Activated CD4-positive, alpha-beta memory T cell treated with anti-CD3 and anti-CD28 coated beads for 36 hours (primary cell): ENCODE measurements around the gene ME3. TPM values are rescaled to one million over a fixed set of nuclear protein-coding genes. Genes with fewer than 3 reads are reported as not detected.

Experiments used
- CTCF ChIA-PET: fragments of 350-600 bp; sonication (Branson Sonifier 250); formaldehyde crosslinking; loops from one replicate; lab custom pipeline; 2021; ENCODE audit warnings: antibody characterized with exemption, inconsistent platforms; lab: Charles Lee
- POLR2A ChIA-PET: fragments of 350-600 bp; sonication (Branson Sonifier 250); formaldehyde crosslinking; loops from one replicate; lab custom pipeline; 2021; ENCODE audit warnings: antibody characterized with exemption; lab: Charles Lee
- DNase-seq: peaks from one replicate; pipeline ENCODE4 v3.0.0-alpha.2; 2020
- H3K27ac Mint-ChIP-seq: one replicate; pipeline ENCODE4 v1.8.0; 2021; ENCODE audit warnings: mixed read lengths
- H3K27me3 Mint-ChIP-seq: one replicate; pipeline ENCODE4 v1.8.0; 2021; ENCODE audit warnings: mixed read lengths
- H3K36me3 Mint-ChIP-seq: one replicate; pipeline ENCODE4 v1.8.0; 2021; ENCODE audit warnings: mixed read lengths
- H3K4me1 Mint-ChIP-seq: one replicate; pipeline ENCODE4 v1.8.0; 2021; ENCODE audit warnings: low read depth, mixed read lengths
- H3K4me3 Mint-ChIP-seq: one replicate; pipeline ENCODE4 v1.8.0; 2021; ENCODE audit warnings: mild to moderate bottlenecking, mixed read lengths
- H3K9me3 Mint-ChIP-seq: one replicate; pipeline ENCODE4 v1.8.0; 2021; ENCODE audit warnings: mixed read lengths
- intact Hi-C: fragments of 100-400 bp; cut with micrococcal nuclease; formaldehyde crosslinking; loops from one replicate; pipeline ENCODE4 v1.15.1; 2023
- total RNA-seq, 2 experiments: library from RNA; stranded (reverse); gene quantifications; one replicate each; pipeline ENCODE4 v1.2.3, GENCODE V29; 2021

Gene ME3
- total RNA-seq, 2 experiments from 2014 or later: 2.3 to 2.8 TPM

- POLR2A ChIA-PET: no interaction called here
- DNase-seq: no peak
- CTCF ChIA-PET: no interaction called here
- no peaks in the 10 kb centered on the region for H3K9me3 Mint-ChIP-seq
- H3K27me3 Mint-ChIP-seq: no peaks in the 10 kb centered on the region
- no peaks in the 10 kb centered on the region for H3K36me3 Mint-ChIP-seq
- intact Hi-C loops: loop anchor here (1.0 to 5.0 kb wide), 3 partner anchors 13 to 564 kb away; no protein-coding TSS in a partner anchor
- no peak overlapping the region for H3K27ac Mint-ChIP-seq
- H3K4me3 Mint-ChIP-seq: no peak overlapping the region
- no peaks in the 10 kb centered on the region for H3K4me1 Mint-ChIP-seq
Measured at GRCh38 chr11:86511086-86511551, 161.3 kb downstream of the ME3 start.

GRCh38 chr11:86510674-86511073, 161.7 kb downstream of the ME3 start:
- intact Hi-C loops: loop anchor here (1.0 to 5.0 kb wide), 3 partner anchors 14 to 563 kb away; no protein-coding TSS in a partner anchor
- Mint-ChIP-seq H3K9me3 (no peaks in the 10 kb centered on the region), H3K36me3 (no peaks in the 10 kb centered on the region), H3K4me1 (no peaks in the 10 kb centered on the region), H3K4me3 (no peak overlapping the region), H3K27ac (no peak overlapping the region), H3K27me3 (no peaks in the 10 kb centered on the region)
- CTCF ChIA-PET: no interaction called here
- POLR2A ChIA-PET: no interaction called here
- no peak for DNase-seq

- no peak overlapping the region for H3K4me3 Mint-ChIP-seq
- no peaks in the 10 kb centered on the region for H3K36me3 Mint-ChIP-seq
- H3K4me1 Mint-ChIP-seq: no peaks in the 10 kb centered on the region
- H3K9me3 Mint-ChIP-seq: no peaks in the 10 kb centered on the region
- H3K27ac Mint-ChIP-seq: no peak overlapping the region
- ChIA-PET CTCF (no interaction called here), POLR2A (no interaction called here)
- no peaks in the 10 kb centered on the region for H3K27me3 Mint-ChIP-seq
- DNase-seq: no peak
- intact Hi-C loops: loop anchor here (5.0 kb wide), 1 partner anchor 563 kb away; no protein-coding TSS in a partner anchor
Measured at GRCh38 chr11:86510097-86510496, 162.3 kb downstream of the ME3 start.

GRCh38 chr11:86509588-86509974, 162.8 kb downstream of the ME3 start:
- DNase-seq: no peak
- ChIA-PET CTCF (no interaction called here), POLR2A (no interaction called here)
- Mint-ChIP-seq H3K27ac (no peak overlapping the region), H3K9me3 (no peaks in the 10 kb centered on the region), H3K27me3 (no peaks in the 10 kb centered on the region), H3K4me1 (no peaks in the 10 kb centered on the region), H3K4me3 (no peak overlapping the region), H3K36me3 (no peaks in the 10 kb centered on the region)
- intact Hi-C loops: no loop called here

GRCh38 chr11:86508604-86509587, 163.5 kb downstream of the ME3 start:
- H3K27me3 Mint-ChIP-seq: no peaks in the 10 kb centered on the region
- peaks cover under 1% of the 10 kb centered on the region for H3K4me1 Mint-ChIP-seq
- no peak overlapping the region for H3K4me3 Mint-ChIP-seq
- no peak for DNase-seq
- no peaks in the 10 kb centered on the region for H3K36me3 Mint-ChIP-seq
- POLR2A ChIA-PET: no interaction called here
- no peak overlapping the region for H3K27ac Mint-ChIP-seq
- intact Hi-C loops: no loop called here
- CTCF ChIA-PET: no interaction called here
- H3K9me3 Mint-ChIP-seq: no peaks in the 10 kb centered on the region

- intact Hi-C loops: no loop called here
- no peak for DNase-seq
- ChIA-PET CTCF (no interaction called here), POLR2A (interaction anchor here (1.3 kb wide), 1 partner anchor 10 kb away, joined by 3 read pairs; no protein-coding TSS in a partner anchor)
- H3K9me3 Mint-ChIP-seq: no peaks in the 10 kb centered on the region
- no peak overlapping the region for H3K27ac Mint-ChIP-seq
- H3K4me3 Mint-ChIP-seq: no peak overlapping the region
- no peaks in the 10 kb centered on the region for H3K27me3 Mint-ChIP-seq
- H3K36me3 Mint-ChIP-seq: no peaks in the 10 kb centered on the region
- peaks cover 6% of the 10 kb centered on the region for H3K4me1 Mint-ChIP-seq
Measured at GRCh38 chr11:86507249-86507845, 165.1 kb downstream of the ME3 start.

GRCh38 chr11:86506235-86506634, 166.2 kb downstream of the ME3 start:
- CTCF ChIA-PET: no interaction called here
- intact Hi-C loops: no loop called here
- no peaks in the 10 kb centered on the region for H3K27me3 Mint-ChIP-seq

GRCh38 chr11:86503131-86503530, 169.3 kb downstream of the ME3 start:
- H3K27me3 Mint-ChIP-seq: peaks cover 3% of the 10 kb centered on the region
- peaks cover 6% of the 10 kb centered on the region for H3K4me1 Mint-ChIP-seq
- H3K36me3 Mint-ChIP-seq: no peaks in the 10 kb centered on the region
- POLR2A ChIA-PET: interaction anchor here (1.3 kb wide), 1 partner anchor 90 kb away, joined by 8 read pairs; no protein-coding TSS in a partner anchor
- CTCF ChIA-PET: no interaction called here
- intact Hi-C loops: loop anchor here (5.0 kb wide), 1 partner anchor 46 kb away; no protein-coding TSS in a partner anchor
- DNase-seq: no peak
- no peaks in the 10 kb centered on the region for H3K9me3 Mint-ChIP-seq
- no peak overlapping the region for H3K27ac Mint-ChIP-seq
- no peak overlapping the region for H3K4me3 Mint-ChIP-seq

More at GRCh38 chr11:86506235-86506634, 166.2 kb downstream of the ME3 start:
- Mint-ChIP-seq H3K4me3 (no peak overlapping the region), H3K4me1 (peaks cover 6% of the 10 kb centered on the region), H3K36me3 (no peaks in the 10 kb centered on the region), H3K27ac (no peak overlapping the region), H3K9me3 (no peaks in the 10 kb centered on the region)
- no peak for DNase-seq
- POLR2A ChIA-PET: interaction anchor here (1.3 kb wide), 1 partner anchor 9 kb away, joined by 3 read pairs; no protein-coding TSS in a partner anchor

GRCh38 chr11:86502137-86502642, 170.2 kb downstream of the ME3 start:
- Mint-ChIP-seq H3K36me3 (no peaks in the 10 kb centered on the region), H3K4me1 (peaks cover 6% of the 10 kb centered on the region), H3K27ac (no peak overlapping the region), H3K4me3 (no peak overlapping the region), H3K27me3 (peaks cover 3% of the 10 kb centered on the region), H3K9me3 (no peaks in the 10 kb centered on the region)
- ChIA-PET POLR2A (no interaction called here), CTCF (no interaction called here)
- intact Hi-C loops: loop anchor here (5.0 kb wide), 1 partner anchor 45 kb away; no protein-coding TSS in a partner anchor
- DNase-seq: no peak

- intact Hi-C loops: loop anchor here (5.0 kb wide), 1 partner anchor 43 kb away; no protein-coding TSS in a partner anchor
- Mint-ChIP-seq H3K27ac (no peak overlapping the region), H3K4me3 (no peak overlapping the region), H3K4me1 (peaks cover 6% of the 10 kb centered on the region), H3K36me3 (no peaks in the 10 kb centered on the region), H3K27me3 (peaks cover 3% of the 10 kb centered on the region), H3K9me3 (no peaks in the 10 kb centered on the region)
- DNase-seq: no peak
- ChIA-PET CTCF (no interaction called here), POLR2A (no interaction called here)
Measured at GRCh38 chr11:86500500-86501140, 171.8 kb downstream of the ME3 start.

GRCh38 chr11:86499723-86500129, 172.7 kb downstream of the ME3 start:
- POLR2A ChIA-PET: no interaction called here
- Mint-ChIP-seq H3K4me1 (peaks cover 6% of the 10 kb centered on the region), H3K27me3 (peaks cover 3% of the 10 kb centered on the region), H3K4me3 (no peak overlapping the region), H3K36me3 (no peaks in the 10 kb centered on the region), H3K27ac (no peak overlapping the region), H3K9me3 (no peaks in the 10 kb centered on the region)
- intact Hi-C loops: loop anchor here (5.0 kb wide), 1 partner anchor 42 kb away; no protein-coding TSS in a partner anchor
- CTCF ChIA-PET: no interaction called here
- no peak for DNase-seq
